Stimulated activated memory B cell treated with anti-CD40 and anti-IgM and Interleukin-4, amounts not matched to agents 10 μg/mL and 1 μg/mL and 100 μg/mL, for 72 hours (primary cell): Measurements from ENCODE around the gene AK1.
A peak's percentile ranks its signal among the peaks of the same experiment; 100 is the strongest.

Source experiments
- ATAC-seq: fragments of 150-1000 bp; cut with Tn5 transposase; 2 replicates; pipeline ENCODE4 v1.10.0; 2021
- H3K27ac Mint-ChIP-seq: one replicate; pipeline ENCODE4 v1.8.0; 2022; ENCODE audit warnings: mild to moderate bottlenecking, mixed read lengths
- H3K27me3 Mint-ChIP-seq: one replicate; pipeline ENCODE4 v1.8.0; 2022; ENCODE audit warnings: mixed read lengths
- H3K36me3 Mint-ChIP-seq: one replicate; pipeline ENCODE4 v1.8.0; 2022; ENCODE audit warnings: mixed read lengths
- H3K4me1 Mint-ChIP-seq: one replicate; pipeline ENCODE4 v1.8.0; 2022; ENCODE audit warnings: mixed read lengths
- H3K4me3 Mint-ChIP-seq: one replicate; pipeline ENCODE4 v1.8.0; 2022; ENCODE audit warnings: mild to moderate bottlenecking, moderate library complexity, mixed read lengths
- H3K9me3 Mint-ChIP-seq: one replicate; pipeline ENCODE4 v1.8.0; 2022; ENCODE audit warnings: mixed read lengths

AK1 gene, protein sequence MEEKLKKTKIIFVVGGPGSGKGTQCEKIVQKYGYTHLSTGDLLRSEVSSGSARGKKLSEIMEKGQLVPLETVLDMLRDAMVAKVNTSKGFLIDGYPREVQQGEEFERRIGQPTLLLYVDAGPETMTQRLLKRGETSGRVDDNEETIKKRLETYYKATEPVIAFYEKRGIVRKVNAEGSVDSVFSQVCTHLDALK

DNA sequence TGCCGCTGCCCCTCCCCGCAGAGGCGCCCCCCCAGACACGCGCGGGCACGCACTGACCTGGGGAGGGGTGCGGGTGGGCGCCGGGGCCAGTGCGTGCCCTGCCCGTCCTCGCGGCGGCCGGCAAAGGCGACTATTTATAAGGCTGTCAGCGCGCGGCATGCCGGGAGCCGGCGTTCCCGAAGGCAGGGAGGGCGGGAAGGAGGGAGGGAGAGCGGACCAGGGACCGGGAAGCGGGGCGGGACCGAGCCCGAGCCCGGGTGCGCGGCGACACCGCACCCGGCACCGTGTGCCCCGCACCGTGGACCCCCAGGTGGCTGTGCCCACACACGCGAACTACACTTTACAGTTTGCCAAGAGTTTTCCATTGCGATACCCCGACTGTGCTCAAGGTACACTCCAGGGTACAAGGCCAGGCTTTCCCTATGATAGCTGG lies at the start of gene AK1:
AK1 (minus strand) TSS at position 110 of the 433 bp plus-strand sequence. CDS start 3,058 bp downstream, outside the sequence.
- Mint-ChIP-seq H3K27me3 (peaks cover 14% of the 10 kb centered on the region), H3K4me3 (peak within 1 kb of the TSS; percentile 59), H3K9me3 (no peaks in the 10 kb centered on the region), H3K36me3 (peaks cover under 1% of the 10 kb centered on the region), H3K27ac (peak within 1 kb of the TSS; percentile 48), H3K4me1 (peaks cover 23% of the 10 kb centered on the region)
- ATAC-seq, result no peak

DNA sequence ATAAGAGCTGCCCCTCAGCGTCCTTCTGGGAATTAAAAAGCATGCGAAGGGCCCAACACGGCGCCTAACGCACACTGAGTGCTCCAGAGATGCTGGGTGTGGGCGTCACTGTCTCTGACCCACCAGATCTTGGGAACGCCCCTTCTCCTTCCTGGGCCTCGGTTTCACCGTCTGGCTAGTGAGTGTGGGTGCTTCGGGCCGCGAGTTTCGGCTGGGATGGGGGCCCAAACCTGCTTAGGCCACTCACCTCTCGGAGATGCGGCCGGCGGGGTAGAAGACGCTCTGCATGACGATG lies 49.4 kb upstream of the AK1 start:
- ATAC-seq, result no peak
- Mint-ChIP-seq H3K27ac (no peak overlapping the region), H3K4me3 (peak overlapping the region; percentile 75)

DNA sequence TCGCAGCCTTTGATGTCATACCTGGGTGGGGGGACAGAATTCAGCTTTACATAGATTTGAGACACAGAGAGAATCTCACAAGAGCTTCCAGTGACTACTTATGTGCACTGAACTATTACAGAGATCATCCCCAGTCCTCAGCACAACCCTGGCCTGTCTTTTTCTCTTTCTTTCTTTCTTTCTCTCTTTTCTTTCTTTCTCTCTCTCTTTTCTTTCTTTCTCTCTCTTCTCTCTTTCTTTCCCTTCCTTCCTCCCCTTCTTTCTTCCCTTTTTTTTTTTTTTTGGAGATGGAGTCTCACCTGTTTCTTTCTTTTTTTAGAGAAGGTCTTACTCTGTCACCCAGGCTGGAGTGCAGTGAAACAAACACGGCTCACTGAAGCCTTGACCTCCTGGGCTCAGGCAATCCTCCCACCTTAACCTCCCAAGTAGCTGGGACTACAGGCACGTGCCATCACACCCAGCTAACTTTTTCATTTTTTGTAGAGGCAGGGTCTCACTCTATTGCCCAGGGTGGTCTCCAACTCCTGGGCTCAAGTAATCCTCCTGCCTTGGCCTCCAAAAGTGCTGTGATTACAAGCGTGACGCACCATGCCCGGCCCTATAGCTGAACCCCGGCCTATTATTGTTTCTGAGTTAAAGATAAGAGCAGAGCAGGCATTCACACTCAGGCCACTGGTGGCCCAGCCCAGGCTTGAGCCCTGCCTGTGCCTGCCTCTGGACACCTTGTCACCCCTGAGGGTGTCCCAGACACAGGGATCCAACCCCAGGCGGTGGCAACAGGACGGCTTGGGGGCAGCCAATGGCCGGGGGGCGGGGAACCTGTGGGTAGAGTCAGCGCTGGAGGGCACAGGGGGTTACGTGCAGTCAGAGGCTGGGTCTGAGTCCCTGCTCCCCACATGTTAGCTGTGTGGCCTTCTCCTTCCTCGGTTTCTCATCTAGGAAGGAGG lies 48.8 kb upstream of the AK1 start:
- Mint-ChIP-seq H3K9me3 (no peaks in the 10 kb centered on the region), H3K36me3 (peaks cover 6% of the 10 kb centered on the region), H3K4me3 (peak overlapping the region; percentile 75), H3K27ac (peak overlapping the region; percentile 5), H3K4me1 (peaks cover 48% of the 10 kb centered on the region), H3K27me3 (peaks cover 30% of the 10 kb centered on the region)
- no peak for ATAC-seq

More for the DNA sequence above, 49.4 kb upstream of the AK1 start:
- Mint-ChIP-seq H3K4me1 (peaks cover 48% of the 10 kb centered on the region), H3K27me3 (peaks cover 30% of the 10 kb centered on the region), H3K9me3 (no peaks in the 10 kb centered on the region), H3K36me3 (peaks cover 6% of the 10 kb centered on the region)

GRCh38 chr9:127924736-127925444 lies 47.4 kb upstream of the AK1 start:
- H3K36me3 Mint-ChIP-seq, result peaks cover 6% of the 10 kb centered on the region
- no peak for ATAC-seq
- H3K27ac Mint-ChIP-seq, result no peak overlapping the region
- H3K9me3 Mint-ChIP-seq, result no peaks in the 10 kb centered on the region
- peaks cover 30% of the 10 kb centered on the region for H3K27me3 Mint-ChIP-seq
- H3K4me3 Mint-ChIP-seq, result no peak overlapping the region
- peaks cover 46% of the 10 kb centered on the region for H3K4me1 Mint-ChIP-seq

DNA sequence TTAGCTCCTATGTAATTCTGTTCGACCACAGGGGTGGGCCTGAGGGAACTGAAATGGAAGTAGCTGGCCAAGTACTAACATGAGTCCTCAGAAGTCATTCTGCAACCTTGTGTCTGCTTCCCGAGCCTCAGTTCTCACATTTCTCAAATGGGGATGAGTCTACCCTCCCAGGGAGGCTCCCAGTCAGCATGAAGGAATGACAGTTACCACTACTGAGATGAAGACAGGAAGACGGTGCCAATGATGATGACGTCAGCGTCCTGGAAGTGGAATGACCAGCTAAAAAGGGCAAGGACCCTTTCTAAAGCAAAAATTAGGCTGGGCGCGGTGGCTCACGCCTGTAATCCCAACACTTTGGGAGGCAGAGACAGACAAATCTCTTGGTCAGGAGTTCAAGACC lies 46.3 kb upstream of the AK1 start:
- Mint-ChIP-seq H3K27me3 (peaks cover 29% of the 10 kb centered on the region), H3K36me3 (peaks cover 13% of the 10 kb centered on the region), H3K4me3 (no peak overlapping the region), H3K27ac (no peak overlapping the region), H3K9me3 (no peaks in the 10 kb centered on the region), H3K4me1 (peaks cover 49% of the 10 kb centered on the region)
- no peak for ATAC-seq

DNA sequence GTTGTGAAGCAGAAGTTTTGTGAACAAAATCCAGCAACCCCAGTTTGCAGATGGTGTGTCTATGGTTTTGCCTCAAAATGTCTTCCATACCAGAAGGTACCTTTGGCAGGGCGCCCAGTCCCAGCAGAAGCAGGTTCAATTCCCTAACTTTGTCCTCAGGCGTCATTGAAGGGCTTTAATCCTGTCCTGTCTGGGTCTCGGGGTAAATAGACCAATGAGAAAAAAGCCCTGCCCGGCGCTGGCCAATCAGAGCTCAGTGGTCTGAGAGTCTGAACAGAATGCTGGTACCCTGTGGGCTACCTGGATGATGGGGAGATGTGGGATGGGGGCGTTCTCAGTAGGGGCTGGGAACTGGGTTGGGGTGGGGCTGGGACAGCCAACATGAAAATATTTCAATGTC lies 45.6 kb upstream of the AK1 start:
- no peak overlapping the region for H3K4me3 Mint-ChIP-seq
- ATAC-seq, result no peak
- H3K4me1 Mint-ChIP-seq, result peaks cover 56% of the 10 kb centered on the region
- H3K9me3 Mint-ChIP-seq, result no peaks in the 10 kb centered on the region
- no peak overlapping the region for H3K27ac Mint-ChIP-seq
- H3K36me3 Mint-ChIP-seq, result peaks cover 13% of the 10 kb centered on the region
- H3K27me3 Mint-ChIP-seq, result peaks cover 22% of the 10 kb centered on the region

- Mint-ChIP-seq H3K4me1 (peaks cover 59% of the 10 kb centered on the region), H3K27ac (peak overlapping the region; percentile 31), H3K4me3 (peak overlapping the region; percentile 48), H3K9me3 (no peaks in the 10 kb centered on the region), H3K36me3 (peaks cover 13% of the 10 kb centered on the region), H3K27me3 (peaks cover 21% of the 10 kb centered on the region)
- ATAC-seq, result peak; percentile 27
Measured at GRCh38 chr9:127921557-127922120, 44.2 kb upstream of the AK1 start.

GRCh38 chr9:127920794-127921193 lies 43.3 kb upstream of the AK1 start:
- peaks cover 14% of the 10 kb centered on the region for H3K27me3 Mint-ChIP-seq
- H3K36me3 Mint-ChIP-seq, result peaks cover 13% of the 10 kb centered on the region
- peak overlapping the region; percentile 68 for H3K27ac Mint-ChIP-seq
- H3K4me3 Mint-ChIP-seq, result no peak overlapping the region
- H3K4me1 Mint-ChIP-seq, result peaks cover 56% of the 10 kb centered on the region
- no peak for ATAC-seq
- no peaks in the 10 kb centered on the region for H3K9me3 Mint-ChIP-seq

DNA sequence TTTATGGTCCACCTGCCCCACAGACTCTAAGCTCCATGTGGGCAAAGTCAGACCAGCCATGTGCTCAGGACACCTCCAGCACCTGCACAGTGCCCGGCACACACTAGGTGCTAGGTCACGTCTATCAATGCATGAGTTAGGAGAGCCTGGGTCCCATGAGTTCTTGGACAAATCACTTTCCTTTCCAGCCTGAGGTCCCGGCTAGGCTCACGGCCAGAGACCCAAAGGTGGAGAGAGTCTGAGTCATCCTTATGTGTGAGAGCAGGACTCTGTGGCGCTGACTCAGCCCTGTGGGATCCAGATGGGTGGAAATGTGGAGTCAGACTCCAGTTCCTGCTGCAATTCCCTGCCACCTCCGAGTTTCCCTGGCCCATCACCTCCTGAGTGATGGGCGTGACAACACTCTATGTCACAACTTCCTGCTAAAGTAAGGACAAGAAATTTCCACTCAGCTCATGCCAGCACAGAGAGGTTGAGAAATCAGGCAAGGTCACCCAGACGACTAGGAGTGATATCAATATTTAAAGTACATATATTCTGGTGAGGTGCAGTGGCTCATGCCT lies 41.9 kb upstream of the AK1 start:
- no peak overlapping the region for H3K4me3 Mint-ChIP-seq

GRCh38 chr9:127918183-127919107 lies 41.0 kb upstream of the AK1 start:
- H3K9me3 Mint-ChIP-seq, result no peaks in the 10 kb centered on the region
- peaks cover 72% of the 10 kb centered on the region for H3K4me1 Mint-ChIP-seq
- H3K27me3 Mint-ChIP-seq, result no peaks in the 10 kb centered on the region
- H3K27ac Mint-ChIP-seq, result peak overlapping the region; percentile 91
- peak overlapping the region; percentile 92 for H3K4me3 Mint-ChIP-seq
- H3K36me3 Mint-ChIP-seq, result peaks cover 23% of the 10 kb centered on the region
- ATAC-seq, result no peak

More for the DNA sequence above, 41.9 kb upstream of the AK1 start:
- peak overlapping the region; percentile 91 for H3K27ac Mint-ChIP-seq
- peaks cover 16% of the 10 kb centered on the region for H3K36me3 Mint-ChIP-seq
- no peak for ATAC-seq
- H3K9me3 Mint-ChIP-seq, result no peaks in the 10 kb centered on the region
- peaks cover under 1% of the 10 kb centered on the region for H3K27me3 Mint-ChIP-seq
- H3K4me1 Mint-ChIP-seq, result peaks cover 65% of the 10 kb centered on the region

- Mint-ChIP-seq H3K27me3 (no peaks in the 10 kb centered on the region), H3K4me1 (peaks cover 77% of the 10 kb centered on the region), H3K4me3 (peak overlapping the region; percentile 92), H3K9me3 (no peaks in the 10 kb centered on the region), H3K27ac (peak overlapping the region; percentile 91), H3K36me3 (peaks cover 31% of the 10 kb centered on the region)
- peak; percentile 79 for ATAC-seq
Measured at GRCh38 chr9:127917603-127918002, 40.1 kb upstream of the AK1 start.

DNA sequence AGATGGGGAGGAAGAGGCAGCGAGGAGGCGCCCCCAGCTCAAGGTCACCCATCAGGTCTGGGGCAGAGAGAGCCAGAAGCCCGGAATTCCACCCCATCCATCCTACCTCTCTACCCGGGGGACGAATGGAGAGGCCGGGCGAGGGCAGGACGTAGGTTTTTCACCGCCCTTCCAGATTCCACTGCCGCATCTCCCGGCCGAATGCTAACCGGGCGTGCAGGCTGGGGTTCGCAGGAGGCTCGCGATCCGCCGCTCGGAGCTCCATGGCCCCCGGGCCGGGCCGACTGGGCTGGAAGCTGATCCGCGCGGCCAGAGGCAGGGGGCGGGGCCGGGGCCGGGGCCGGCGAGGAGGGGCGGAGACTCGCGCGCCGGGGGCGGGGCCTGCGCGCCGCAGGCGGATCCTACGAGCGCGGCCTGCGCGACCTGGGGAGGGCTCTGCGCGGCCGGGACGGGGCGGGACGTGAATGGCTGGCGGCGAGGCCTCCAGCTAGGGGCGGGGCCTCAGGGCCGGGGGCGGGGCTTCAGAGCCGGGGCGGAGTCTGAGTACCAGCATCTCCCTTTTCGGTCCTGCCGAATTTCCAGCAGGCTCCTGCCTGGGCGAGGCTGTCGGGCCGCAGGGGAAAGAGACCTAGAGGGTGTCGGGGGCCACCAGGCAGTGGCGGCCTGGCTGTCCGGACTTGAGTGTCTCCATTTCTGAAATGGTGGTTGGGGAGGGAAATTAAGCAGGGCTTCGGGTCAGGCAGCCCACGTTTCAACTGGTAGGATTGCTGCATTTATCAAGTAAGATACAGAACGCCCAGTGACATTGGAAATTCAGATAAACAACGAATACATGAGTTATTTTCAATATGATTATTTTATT lies 39.5 kb upstream of the AK1 start, which contains the start of gene ST6GALNAC4:
ST6GALNAC4 (minus strand) TSS at position 322 of the 862 bp plus-strand sequence. CDS start 622 bp downstream, outside the sequence.
- peaks cover 37% of the 10 kb centered on the region for H3K36me3 Mint-ChIP-seq
- H3K9me3 Mint-ChIP-seq, result no peaks in the 10 kb centered on the region
- H3K4me3 Mint-ChIP-seq, result peak within 1 kb of the TSS; percentile 92
- ATAC-seq, result peak; percentile 94
- no peaks in the 10 kb centered on the region for H3K27me3 Mint-ChIP-seq
- H3K4me1 Mint-ChIP-seq, result peaks cover 80% of the 10 kb centered on the region
- H3K27ac Mint-ChIP-seq, result peak within 1 kb of the TSS; percentile 91
